ENCODE measurements around the gene NEMP2.

GRCh38 chr2:190582019-190582418 is 47.5 kb upstream of the NEMP2 start:
- no peak for TF ChIP-seq REST (IDR thresholded peaks at IDR 0.05; ENCODE audit: low read depth)
- no peak for TF ChIP-seq EP300 (IDR thresholded peaks at IDR 0.05; ENCODE audit: borderline replicate concordance)
- TF ChIP-seq MAX (IDR thresholded peaks at IDR 0.05): no peak
- TF ChIP-seq CREB1 (IDR thresholded peaks at IDR 0.05; ENCODE audit: low read depth): no peak
- TF ChIP-seq TAF1 (IDR thresholded peaks at IDR 0.05; ENCODE audit: low read depth): no peak
- TF ChIP-seq YY1 (IDR thresholded peaks at IDR 0.05; ENCODE audit: low read depth): no peak
